ENCODE results near the gene C7.

GRCh38 chr5:40882291-40882690 is 27.0 kb upstream of the C7 start:
- TF ChIP-seq POLR2A (IDR thresholded peaks at IDR 0.05; ENCODE audit: extremely low read depth, insufficient read length) (no peak), CTCF (IDR thresholded peaks at IDR 0.05; ENCODE audit: low read depth, low read length) (no peak), MYC (IDR thresholded peaks at IDR 0.05; ENCODE audit: low read depth, low read length) (no peak), MAX (IDR thresholded peaks at IDR 0.05; ENCODE audit: low read depth, low read length) (no peak)

All from NB4 (cell line).